NCI-H1092 (cell line): ENCODE data around the gene SLC9A8.

Experiments used
- DNase-seq: peaks from one replicate; lab custom pipeline; 2025; lab: John Stamatoyannopoulos, UW

Gene SLC9A8

DNA sequence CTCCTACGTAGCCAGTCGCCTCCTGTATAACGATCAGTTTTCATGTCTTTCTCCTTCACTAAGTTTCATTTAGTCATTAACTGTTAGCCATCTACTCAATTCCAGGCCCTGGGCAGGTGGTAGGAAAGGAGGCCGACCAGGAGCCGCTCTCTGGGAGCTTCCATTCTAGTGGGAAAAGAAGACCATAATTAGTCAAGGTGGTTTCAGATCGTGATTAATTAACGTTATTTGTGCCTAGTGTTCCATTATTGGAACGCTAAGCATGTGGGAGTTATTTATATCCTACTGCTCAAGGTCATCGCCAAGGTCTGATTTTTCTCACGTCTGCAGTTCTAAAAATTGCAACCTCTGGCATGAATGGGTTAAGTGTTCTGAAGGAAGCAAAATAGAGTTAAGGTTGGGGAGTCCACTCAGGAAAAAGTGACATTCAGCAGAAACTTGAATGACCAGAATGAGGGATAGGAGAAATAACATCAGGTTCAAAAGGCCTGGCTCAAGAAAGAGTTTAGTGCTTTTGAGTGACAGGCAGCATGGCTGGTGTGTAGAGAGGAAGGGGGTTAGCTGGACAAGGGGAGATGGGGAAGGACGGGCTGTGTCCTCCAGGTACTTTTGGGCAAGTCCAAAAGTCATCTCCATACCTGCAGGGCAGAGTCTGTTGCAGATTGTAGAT is 812 bp downstream of the SLC9A8 start:
- no peak for DNase-seq

DNA sequence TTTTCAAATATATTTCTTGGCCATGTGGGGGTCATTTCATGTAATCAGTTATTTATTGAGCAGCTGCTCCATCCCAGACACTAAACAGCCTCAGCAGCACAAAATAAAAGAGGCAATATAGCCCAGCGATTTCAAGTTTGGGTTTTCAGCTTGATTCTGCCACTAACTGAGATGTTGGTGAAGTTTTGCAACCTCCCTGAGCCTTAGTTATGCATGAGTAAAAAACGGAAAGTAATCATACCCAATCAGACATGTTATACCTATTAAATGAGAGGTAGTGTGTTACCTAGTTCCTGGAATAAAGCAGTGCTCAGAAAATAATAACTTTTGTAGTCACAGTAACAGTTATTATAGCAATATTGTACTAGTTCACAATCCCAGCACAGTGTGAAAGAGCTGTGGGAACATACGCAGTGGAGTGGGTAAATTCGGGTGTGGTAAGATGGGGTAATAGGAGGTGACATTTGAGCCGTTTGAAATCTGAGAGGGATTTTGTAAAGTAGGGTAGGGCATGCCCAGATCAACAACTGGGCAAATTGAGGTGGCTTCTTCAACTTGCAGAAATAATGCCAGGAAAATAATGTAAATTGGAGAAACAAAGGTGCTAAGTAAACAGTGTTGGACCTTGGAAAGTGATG is 1.5 kb downstream of the SLC9A8 start:
- no peak for DNase-seq

DNA sequence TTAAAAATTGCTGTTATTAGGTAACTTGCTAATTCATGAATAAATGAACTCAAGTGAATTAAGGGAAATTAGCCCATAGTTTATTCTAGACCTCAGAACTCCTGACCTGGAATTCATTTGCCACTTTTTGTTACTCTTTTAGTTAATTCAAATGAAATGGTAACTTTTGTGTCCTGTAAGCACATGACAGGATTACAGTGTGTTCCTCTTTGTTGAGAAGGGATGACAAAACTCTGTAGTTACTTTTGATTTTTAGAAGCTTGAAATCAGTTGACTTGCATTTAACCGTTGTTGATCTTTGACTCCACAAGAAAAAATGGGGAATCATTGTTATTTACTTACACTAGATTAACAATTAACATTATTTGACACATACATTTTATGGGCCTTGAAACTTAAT is 6.2 kb downstream of the SLC9A8 start:
- no peak for DNase-seq

DNA sequence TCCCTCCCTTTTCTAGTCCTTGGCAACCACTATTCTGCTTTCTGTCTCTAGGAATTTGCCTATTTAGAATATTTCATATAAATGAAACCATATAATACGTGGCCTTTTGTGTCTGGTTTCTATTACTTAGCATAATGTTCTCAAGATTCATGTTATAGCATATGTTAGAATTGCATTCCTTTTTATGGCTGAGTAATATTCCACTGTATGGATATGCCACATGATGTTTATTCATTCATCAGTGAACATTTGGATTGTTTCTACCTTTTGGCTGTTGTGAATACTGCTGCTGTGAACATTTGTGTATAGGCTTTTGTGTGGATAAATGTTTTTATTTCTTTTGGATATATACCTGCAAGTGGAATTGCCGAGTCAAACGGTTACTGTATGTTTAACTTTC is 7.1 kb downstream of the SLC9A8 start:
- no peak for DNase-seq

DNA sequence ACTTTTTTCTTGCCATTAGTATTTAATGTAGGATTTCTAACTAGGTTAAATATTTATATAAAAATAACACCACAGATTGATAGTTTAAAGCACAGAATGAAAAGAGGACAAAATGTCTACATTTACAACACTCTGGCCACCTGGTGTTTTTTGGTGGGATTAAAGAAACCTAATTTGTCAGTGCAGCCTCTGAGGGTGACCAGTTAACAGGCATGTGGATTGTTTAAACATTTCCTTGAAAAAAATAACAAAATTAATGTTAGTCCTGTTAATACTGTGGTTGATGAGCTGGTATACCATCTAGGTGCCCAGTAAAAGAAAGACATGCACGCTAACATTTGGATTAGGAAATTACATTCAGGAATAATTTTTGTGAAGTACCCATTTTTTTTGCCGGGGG is 8.8 kb downstream of the SLC9A8 start:
- no peak for DNase-seq

DNA sequence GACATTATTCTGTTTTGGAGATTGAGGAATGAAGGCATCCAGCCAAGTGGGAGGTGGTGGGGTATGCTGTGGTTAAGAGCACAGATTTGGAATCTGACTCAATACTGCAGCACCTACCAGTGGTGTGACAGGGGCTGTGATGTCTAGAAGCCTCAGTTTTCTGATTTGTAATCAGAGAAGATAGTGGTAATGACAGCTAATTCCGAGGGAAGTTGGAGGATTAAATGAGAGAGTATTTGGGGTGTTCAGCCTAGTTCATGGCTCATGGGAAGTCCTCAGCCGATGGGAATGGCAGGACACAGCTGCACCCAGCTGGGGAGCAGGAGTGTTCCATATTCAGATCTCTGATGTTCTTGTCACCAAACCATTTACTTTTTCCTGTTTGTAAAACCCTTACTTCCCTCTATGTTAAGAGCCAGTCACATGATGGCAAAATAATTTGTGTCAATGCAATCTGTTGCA is 9.3 kb downstream of the SLC9A8 start:
- no peak for DNase-seq

DNA sequence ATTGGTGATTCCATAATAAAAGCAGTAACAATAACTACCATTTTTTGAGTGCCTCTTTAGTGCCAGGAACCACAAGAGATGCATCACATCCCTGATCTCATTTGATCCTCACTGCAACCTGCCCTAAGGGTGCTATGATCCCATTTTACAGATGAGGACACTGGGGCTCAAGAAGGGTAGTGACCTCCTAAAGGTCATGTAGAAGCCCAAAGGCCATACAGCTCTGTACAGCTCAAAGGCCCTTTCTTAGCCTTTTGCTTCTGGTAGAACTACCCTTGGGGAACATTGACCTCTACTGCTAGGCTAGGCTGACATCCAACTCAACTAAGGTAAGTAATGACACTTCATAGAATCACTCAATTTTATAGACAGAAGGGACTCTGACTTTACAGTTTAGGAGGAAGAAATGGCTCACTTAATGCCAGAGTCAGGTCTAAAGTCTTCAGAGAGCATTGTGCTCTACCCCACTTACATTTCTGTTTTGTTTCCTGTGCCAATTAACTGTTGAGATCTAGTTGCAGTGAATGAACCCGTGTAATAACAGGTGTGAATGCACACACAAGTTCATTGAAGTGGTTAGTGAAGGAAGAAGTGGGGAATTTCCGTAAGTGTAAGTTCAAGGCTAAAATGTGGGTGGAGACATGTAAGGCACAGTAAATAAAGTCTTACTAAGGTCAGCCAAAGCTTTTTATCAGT is 10.7 kb downstream of the SLC9A8 start:
- no peak for DNase-seq

DNA sequence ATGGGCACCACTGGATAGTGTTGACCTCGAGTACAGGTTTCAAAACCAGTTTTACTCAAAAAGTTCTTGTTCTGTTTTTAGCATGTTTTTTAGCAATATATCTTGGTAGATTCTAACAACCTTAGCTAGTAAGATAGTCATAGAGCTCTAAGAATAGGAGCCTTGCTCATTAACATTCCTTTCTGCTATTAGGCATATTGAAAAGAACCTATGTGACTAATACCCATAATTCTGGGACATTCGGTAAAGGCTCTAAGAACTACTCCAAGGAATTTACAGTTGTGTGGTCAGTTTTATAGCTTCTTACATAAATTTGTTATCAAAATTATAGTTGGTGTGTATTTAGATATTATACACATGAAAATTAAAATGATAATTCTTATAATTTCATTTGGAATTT is 11.6 kb downstream of the SLC9A8 start:
- no peak for DNase-seq

DNA sequence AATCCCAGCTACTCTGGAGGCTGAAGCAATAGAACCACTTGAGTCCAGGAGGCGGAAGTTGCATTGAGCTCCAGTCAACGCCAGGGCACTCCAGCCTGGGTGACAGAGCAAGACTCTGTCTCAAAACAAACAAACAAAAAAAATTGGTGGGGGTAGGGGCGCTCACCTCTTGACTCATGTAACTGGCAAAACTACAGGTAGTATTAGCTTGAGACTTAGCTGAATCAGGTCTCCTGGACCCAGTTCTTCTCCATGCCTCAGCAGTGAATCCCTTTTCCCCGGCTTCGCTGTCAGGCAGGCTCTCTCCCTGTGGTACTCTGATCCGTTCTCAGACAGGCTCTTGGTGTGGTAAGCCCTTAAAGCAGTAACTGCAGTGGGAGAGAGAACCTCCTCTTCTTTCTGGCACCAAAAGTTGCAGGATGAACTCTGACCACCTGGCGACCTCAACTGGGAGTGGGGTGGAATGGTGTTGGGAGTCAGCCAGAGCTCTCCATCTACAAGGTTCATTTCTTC is 12.9 kb downstream of the SLC9A8 start:
- DNase-seq: no peak

DNA sequence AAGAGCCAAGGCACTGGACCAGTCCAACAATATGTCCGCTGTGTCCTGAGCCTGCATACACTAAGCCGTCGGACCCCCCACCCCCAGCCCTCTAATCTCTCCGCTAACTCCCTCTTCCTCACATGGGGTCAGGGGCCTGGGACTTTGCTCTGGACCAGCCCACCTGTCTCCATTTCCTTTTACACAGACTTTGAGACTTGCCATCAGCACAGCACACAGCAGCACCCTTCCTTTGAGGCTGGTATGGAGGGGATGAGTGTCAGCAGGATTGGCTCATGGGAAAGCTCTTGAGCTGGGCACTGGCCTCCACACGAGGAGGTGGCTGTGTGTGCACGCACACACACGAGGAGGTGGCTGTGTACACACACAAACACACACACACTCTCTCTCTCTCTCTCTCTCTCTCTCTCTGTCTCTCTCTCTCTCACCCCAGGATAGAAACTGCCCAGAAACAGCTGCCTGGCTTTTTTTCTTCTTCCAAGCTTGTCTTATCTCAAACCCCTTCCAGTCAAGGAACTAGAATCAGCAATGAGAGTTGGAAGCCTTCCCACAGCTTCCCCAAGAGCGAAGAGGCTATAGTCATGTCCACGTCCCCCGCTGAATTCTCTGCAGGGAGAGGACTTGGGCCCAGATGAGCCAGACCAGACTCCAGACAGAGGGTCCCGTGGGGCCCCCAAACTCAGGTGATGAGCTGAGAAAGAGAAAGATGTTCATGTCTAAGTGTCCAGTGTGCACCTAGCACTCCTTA is 18.6 kb downstream of the SLC9A8 start:
- no peak for DNase-seq

DNA sequence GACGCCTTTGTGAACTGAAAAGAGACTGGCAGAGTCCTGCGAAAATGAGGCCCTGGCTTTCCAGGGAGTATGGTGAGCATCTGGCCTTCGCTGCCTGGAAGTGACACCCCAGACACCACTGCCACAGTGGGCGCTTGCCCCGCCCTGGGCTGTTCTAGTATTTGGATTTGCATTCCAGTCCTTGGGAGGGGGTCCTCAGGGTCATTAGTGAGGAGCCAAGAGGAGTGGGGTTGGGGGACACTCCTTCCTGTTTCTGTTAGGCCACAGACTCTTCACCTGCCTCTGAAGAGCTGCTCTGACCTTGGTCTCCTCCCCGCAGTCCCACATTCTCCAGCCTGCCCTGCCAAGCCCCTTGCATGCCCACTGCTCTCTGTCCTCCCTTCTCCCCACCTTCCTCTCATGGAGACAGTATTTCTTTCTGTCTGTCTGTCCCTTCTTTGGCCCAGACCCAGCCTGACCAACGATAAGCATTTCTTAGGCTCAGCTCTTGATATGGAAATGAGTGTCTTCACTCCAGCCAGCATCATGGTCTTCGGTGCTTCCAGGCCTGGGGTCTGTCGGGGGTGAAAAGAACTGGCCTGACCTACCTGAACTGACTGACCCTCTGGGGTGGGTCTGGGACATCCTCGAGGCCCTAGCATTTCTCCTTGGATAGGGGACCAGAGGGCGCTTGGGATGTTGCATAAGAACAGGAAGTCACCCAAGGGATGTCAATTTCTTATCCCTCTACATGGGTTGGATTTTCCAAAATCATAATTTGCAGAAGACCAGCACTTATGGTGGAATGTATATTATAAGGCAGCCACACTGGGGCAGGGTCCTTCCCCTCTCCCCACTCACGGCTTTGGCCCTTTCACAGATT is 19.4 kb downstream of the SLC9A8 start:
- DNase-seq: no peak

DNA sequence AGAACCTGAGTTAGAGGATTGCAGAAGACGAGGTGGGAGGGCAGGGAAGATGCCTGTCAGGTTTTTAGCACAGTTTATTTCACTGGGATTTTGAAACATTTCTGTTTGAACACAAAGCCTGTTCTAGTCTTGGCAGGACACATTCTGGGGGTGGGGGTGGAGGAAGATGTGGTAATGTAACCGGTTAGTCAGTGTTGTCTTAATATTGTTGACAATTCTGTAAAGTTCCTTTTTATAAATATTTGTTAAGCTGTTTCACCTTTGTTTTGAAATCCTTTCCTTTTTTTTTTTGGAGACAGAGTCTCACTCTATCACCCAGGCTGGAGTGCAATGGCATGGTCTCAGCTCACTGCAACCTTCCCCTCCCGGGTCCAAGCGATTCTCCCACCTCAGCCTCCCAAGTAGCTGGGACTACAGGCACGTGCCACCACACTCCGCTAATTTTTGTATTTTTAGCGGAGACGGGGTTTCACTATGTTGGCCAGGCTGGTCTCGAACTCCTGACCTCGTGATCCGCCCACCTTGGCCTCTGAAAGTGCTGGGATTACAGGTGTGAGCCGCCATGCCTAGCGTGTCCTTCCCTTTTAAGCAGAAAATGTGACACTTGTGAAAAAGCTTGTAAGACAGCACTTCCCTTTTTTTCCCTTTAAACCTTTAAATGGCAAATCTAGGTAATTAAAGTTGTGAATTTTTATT is 20.2 kb downstream of the SLC9A8 start:
- DNase-seq: no peak

DNA sequence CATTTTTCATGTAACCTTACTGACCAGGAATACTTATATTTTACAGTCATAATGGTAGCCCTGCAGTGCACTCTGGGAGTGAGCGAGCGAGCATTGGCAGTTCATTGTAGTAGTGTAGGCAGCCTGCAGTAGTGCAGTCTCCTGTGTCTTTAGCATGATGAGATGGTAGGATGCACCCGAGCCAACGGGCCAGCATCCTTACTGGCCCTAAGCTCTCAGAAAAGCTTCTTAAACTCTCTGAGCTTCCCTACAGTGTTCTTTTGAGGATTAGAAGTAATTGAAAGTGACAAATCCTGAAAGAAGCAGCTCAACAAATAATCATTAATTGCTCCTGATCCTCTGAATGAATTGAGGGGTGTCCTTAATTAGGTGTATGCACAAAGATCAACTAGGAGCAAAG is 20.9 kb downstream of the SLC9A8 start:
- DNase-seq: no peak

DNA sequence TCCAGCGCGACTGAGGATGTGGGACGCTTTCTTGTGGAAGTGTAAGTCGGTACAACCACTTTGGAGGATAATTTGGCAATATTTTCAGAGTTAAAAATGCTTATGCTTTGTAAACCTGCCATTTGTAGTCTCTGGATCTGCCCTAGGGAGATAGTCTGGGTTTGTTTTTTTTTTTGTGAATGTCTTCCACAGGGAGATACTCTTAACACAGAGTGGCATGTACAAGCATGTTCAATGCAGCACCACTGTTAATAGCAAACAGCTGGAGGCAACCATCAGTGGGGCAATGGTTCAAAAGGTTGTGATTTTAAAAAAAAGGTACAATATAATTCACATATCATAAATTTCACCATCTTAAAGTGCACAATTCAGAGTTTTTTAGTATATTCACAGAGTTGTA is 22.4 kb downstream of the SLC9A8 start:
- DNase-seq: no peak

DNA sequence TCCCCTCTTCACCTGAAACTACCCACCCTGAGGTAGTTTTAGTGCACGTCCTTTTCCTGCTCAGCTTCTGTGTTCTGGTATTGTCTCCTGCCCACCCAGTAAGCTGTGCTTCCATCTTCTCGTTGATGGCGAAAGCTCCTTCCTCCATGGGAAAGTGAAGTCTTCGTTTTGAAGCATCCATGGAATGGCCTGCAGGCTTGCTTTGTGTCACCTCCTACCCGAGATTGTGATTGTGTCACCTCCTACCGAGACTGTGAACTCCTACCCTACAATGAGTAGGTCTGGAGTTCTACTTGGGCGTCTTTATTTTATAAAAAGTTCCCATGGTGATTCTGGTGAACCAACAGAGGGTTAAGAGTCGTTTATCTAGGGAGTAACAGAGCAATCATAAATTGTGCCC is 25.9 kb downstream of the SLC9A8 start:
- DNase-seq: no peak

DNA sequence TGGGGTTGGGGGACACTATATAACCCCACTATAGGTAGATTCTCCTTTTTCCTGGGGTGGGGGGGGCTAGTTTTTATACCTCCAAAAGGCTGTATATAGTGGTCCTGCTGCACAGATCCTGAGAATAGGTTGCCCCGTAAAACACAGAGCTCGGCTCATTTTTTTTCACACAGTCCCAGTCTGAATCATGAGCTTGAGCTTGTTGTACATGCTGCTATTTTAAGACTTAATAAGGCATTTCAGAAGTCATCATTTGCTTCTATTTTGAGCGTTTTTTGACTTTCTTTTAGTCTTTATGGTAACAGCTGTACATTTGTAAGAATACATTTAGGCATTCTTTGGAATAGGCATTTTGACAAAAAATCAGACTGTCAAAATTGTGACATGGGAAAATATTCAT is 30.5 kb downstream of the SLC9A8 start:
- DNase-seq: no peak

DNA sequence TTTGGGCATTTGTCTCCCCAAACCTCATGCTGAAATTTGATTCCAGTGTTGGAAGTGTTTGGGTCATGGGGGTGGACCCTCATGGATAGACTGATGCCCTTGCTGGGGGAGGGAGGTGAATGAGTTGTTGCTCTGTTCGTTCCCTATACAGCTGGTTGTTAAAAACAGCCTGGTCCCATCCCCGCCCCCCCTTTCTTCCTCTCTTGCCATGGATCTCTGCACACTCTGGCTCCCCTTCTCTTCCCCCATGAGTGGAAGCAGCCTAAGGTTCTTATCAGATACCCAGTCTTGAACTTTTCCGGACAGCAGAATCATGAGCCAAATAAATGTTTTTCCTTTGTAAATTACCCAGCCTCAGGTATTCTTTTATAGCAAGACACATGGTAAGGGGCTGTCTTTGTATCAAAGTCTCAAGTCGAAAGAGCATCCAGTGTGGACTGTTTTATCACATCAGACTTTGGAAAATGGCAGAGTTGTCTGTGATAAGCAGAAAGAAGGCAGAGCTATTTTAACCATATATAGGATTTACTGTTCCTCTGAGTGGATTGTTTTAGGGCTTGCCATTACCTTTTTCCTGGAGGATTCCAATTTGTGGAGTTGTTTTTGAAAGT is 31.2 kb downstream of the SLC9A8 start:
- no peak for DNase-seq

DNA sequence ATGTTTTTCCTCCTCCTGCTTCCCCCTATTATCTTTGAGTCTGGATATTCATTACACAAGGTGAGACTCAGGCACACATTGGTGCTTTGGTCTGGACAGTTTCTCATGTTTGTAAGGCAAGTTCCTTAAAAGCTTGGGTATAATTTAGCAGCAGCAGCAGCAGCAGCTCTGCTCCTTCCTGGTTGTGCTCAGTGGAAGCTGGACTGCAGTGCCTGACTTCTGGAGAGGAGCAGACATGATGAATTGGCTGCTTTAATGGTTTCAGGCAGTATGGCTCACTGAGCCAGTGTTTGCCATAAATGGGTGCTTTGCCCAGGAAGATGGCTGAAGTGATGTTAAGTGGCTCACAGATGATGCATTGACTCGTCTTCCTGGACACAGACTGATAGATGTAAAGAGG is 32.4 kb downstream of the SLC9A8 start:
- no peak for DNase-seq

DNA sequence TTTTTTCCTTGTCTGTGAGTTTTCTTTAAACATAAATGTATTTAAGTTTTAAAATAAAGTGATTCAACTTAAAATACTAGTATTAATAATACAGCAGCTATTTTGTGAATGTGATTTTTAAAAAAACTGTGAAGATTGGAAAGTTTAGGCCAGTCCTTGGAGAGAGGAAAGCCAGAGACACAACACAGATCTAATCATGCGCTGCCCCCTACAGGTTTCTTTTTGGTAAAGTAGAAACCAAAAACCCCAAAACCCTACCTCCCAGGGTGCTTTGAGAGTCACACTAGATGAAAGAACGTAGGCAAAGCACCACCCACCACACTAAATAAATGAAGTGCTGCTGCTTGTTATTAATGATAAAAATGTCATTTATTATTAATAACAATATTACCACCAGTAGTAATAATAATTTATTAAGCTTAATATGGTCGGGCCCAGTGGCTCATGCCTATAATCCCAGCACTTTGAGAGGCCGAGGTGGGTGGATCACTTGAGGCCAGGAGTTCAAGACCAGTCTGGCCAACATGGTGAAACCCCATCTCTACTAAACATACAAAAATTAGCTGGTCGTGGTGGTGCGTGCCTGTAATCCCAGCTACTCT is 33.7 kb downstream of the SLC9A8 start:
- peak; percentile 30 for DNase-seq
